Medulla oblongata (tissue), 1 donor: ENCODE data around the gene DBN1.

Source experiments
- DNase-seq: peaks from one replicate; pipeline ENCODE4 v3.0.0-alpha.2; 2015; ENCODE audit errors: extremely low spot score

DBN1 gene

DNA sequence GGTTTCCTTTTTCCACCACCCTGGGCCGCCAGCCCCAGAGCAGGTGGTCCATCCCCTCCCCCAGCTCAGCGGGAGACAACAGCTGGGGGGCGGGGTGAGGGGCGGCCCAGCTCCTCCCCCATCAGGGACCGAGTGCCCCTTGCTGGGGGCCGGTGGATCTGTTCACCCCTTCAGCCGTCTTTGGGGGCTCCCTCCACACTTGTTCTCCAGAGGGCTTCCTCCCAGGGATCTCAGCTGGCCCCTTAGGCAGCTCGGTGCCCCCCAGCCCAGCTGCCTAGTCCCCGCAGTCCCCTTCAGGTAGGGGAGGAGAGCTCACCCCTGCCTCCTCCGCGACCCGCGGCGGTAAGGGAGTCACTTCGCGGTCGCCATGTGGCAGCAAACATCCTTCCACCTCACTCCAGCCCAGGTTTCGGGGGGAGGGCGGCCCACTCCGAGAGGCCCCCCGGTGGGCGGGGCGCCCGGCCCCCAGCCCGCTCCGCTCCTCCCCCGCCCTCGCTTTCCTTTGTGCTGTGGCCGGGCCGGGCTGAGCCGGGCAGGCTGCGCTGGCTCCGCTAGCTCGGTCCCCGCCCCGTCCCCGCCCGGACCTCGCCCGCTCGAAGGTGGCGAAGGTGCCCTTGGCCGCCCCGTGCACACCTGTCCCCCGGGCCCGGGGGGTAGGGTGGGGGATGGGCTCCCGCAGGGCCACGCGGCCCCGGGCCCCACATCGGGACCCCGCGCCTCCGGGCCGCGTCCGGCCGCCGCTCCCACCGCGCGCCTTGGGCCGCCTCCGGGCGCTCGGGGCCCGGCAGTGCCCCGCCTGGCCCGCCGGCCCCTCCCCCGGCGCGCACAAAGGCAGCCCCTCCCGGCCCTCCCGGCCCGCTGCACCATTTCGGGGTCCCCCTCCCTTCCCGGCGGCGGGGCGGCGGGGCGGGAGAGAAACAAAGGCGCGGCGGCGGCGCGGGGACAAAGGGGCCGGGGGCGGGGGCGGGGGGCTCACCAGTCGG is 683 bp downstream of the DBN1 start:
- DNase-seq, result no peak

DNA sequence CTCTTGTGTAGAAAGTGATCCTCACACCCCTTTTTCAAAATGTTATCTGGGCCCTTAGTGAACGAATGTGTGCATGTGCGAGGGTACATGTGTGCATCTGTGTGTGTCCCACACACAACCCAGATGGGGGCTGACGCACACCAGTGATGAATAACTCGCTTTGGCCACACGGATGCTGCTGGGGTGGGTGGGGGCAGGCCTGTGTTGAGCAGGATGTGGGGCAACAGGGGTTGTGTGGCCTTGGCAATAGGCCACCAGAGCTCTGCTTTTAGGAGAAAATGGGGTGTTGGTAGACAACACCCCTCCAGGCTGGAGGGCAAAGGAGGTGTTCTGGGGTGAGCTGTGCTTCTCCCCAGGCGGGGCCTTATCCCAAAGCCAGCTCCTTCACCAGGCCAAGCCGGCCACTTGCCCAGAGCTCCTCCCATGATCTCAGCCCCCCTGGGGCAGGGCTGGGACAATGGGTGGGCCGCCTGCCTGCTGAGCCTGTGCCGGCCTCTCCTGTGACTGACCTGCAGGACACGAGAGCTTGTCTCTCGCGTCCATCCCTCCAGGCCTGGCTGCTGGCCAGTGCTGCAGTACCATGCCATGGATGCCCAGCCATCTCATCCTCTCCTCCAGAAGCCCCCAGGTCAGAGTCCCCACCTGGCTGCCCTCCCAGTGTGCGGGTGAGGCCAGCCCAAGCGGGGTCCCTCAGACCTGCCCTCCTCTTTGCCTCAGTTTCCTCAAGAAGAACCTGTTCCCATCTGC is 1.7 kb downstream of the DBN1 start:
- no peak for DNase-seq

DNA sequence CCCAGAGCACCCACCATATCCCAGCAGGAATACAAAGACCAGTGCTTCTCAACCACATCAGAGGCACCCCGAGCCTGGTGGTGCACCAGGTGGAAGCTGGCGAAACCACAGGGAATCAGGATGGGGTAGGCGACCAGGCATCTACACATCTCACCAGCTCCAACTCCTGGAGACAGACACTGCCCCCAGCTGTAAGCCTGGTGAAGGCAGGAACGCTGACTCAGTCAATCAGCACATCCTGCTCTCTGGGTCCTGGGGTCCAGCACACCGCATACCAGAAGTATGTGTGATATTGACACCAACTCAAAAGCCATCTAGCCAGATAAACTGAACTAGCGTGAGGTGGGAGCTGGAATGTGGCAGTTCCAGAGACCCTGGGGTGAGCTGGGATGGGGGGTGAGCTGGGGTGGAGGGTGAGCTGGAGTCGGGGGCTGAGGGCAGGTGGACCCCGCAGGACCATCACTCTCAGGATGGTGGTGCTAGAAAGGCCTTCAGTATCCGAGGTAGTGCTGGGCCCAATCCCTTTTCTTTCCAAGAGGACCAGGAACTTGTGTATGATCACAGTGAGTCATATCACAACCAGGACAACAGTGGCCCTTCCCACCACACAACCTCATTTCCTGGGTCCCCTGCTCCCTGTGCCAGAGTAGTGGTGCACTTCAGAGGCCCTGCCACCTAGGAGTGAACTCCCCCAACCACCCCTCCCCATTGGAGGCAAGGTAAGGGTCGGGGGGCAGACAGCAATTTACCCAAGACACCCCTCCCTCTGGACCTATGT is 2.5 kb downstream of the DBN1 start:
- DNase-seq, result no peak

DNA sequence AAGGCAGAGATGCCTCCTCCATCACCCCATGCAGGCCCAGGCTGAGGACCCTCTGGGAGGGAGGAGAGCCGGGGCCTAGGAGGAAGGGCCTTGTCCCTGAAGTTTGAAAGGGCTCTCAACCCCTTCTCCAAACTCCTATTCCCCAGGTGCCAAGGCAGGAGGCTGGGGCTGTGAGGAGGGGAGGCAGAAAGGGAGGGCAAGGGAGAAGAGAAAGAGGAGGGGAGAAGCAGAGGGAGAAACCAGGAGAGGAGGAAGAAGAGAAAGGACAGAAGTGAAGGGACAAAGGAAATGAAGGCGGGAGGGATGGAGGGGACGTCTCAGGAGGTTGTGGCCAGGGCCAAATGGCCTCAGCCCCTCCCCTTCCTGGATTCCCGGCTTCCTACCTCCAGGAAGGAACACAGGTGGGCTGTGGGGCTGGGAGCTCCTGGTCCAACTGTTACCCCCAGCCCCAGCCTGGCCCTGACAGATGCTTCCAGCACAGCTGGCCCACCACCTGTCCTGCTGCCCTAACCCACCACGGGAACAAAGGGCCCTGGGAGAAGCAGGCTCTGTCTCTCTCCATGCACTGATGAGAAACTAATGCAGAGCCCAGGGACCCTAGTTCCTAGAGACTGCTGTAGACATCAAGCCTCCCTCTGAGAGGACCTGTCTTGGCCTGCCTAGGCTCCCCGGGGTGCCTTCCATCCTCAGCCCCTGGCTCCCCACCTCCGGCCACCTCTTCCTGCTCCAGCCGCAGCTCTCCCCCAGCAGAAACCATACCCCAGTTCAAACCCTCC is 3.5 kb downstream of the DBN1 start:
- DNase-seq, result no peak

DNA sequence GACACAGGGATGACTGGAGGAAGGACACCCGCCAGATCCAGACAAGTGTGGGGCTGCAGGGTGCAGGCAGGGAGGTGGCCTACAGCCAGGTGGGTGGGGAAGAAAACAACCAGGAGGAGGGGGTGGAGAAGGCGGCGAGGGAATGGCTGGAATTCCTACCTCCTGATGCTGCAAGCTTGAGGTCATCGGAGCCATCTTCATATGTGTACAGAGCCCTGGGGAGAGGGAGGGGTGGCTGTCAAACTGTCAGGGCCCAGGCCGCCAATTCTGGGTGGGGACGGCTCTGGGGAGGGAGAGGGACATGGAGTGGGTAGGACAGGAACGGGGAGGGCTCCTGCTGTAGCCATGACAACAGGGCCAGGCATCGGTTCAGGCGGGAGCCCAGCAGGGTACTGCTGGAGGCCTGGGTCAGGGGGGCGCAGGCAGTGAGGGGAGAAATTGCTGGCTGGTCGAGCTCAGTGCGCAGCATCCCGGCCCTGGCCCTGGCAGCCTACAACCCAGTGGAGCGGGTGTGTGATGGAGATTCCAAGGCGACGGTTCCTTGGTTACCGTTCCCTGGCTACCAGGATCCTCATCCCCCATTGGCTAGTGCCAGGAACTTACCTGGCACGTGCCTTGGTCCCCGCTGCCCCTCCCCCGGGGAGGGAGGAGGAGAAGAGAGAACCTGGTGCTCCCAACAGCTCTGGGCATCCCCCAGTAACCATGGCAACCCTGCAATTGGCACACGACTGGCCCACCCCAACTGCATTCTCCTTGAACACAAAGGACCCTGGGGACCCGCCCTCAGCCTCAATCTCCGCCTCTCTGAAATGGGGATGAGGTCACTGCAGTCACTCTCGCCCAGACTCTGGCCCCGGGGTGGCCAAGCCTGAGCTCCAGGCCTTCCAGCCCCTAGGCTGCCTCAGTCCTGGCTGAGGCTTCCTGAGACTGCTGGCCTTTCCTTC is 4.5 kb downstream of the DBN1 start:
- no peak for DNase-seq

DNA sequence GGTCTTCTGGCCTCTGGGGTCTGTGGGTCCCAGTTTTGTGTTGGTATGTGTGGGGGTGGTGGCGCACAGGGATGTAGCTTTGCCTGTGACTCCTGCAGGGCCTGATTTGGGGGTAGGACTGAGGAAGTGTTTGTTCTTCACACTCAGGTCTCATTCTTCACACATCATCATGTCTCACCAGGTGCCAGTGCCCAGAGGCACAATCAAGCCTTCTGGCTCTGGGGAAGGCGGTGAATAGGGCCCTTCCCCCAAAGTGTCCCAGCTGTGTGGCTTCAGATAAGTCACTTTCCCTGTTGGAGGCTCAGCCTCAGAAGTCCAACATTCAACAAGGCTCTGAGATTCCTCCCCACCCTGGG is 5.1 kb downstream of the DBN1 start:
- no peak for DNase-seq

DNA sequence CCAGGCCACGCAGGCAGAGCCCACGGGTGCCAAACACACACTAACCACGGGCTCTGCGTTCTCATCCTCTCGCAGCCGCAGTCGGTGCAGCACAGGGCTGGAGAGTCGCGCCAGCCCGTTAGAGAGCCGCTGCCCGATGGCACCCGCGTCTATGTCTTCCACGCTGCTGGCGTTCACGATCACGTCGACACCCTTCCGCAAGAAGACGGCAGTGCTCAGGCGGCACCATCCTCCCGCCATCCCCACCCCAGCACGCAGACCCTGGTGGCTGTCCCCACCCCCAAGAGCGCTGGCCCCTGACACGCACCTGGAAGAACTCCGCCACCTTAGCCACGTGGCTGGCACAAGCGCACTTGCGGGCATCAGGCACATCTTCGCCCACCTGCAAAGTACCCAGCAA is 6.0 kb downstream of the DBN1 start:
- no peak for DNase-seq

DNA sequence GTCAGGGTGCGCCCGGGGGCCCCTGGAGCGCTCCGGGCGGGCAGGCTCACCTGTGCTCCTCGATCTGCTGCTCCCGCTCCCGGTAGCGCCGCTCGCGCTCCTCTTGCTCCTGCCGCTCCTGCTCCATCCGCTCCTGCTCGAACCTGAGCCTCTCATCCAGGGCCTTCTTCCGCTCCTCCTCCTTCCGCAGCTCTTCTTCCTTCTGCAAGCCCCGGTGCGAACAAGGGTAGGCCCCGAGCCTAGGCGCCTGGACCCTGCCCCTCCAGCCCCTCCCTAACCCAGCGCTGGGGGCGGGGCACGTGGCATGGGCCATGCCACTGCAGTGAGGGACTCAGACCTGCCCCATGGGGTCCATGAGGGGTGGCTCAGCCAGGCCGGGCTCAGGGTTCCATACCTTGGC is 6.6 kb downstream of the DBN1 start:
- no peak for DNase-seq

DNA sequence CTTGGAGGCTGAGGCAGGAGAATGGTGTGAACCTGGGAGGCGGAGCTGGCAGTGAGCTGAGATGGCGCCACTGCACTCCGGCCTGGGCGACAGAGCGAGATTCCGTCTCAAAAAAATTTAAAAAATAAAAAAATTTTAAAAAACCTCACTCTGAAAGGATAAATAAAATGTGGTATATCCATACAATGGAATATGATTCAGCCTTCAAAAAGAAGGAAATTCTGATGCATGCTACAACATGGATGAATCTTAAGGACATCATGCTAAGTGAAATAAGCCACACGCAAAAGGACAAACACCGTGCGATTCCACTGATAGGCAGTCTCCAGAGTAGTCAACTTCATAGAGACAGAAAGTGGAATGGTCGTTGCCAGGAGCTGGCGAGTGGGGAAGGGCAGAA is 8.4 kb downstream of the DBN1 start:
- no peak for DNase-seq

DNA sequence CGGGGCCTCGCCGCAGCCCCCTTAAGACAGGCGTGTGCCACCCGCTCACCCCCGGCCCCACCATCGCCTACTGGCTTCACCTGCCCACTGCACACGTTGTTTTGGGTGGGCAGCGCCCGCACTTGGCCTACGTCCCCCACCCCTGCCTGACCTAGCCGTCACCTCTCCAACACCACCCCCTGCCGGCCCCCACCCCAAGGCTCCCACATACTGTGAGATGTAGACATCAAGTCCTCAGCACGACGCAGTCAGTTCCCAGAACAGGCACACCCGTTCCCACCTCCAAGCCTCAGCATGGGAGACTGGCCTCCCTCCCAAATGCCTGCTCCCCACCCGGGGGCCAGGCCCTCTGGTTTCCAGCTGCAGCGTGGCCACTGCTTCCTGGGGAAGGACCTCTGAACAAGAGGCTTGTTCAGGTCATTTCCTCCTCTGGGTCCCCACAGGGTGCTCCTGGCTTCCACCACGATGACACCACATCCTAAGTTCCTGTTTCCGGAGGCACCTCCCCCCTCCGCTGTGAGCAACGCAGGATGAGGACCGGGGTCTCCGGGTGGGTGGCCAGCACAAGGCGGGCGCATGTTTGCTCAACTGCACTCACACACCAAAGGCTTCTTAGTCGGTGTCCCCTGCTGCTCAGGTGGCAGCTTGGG is 11.3 kb downstream of the DBN1 start:
- no peak for DNase-seq

DNA sequence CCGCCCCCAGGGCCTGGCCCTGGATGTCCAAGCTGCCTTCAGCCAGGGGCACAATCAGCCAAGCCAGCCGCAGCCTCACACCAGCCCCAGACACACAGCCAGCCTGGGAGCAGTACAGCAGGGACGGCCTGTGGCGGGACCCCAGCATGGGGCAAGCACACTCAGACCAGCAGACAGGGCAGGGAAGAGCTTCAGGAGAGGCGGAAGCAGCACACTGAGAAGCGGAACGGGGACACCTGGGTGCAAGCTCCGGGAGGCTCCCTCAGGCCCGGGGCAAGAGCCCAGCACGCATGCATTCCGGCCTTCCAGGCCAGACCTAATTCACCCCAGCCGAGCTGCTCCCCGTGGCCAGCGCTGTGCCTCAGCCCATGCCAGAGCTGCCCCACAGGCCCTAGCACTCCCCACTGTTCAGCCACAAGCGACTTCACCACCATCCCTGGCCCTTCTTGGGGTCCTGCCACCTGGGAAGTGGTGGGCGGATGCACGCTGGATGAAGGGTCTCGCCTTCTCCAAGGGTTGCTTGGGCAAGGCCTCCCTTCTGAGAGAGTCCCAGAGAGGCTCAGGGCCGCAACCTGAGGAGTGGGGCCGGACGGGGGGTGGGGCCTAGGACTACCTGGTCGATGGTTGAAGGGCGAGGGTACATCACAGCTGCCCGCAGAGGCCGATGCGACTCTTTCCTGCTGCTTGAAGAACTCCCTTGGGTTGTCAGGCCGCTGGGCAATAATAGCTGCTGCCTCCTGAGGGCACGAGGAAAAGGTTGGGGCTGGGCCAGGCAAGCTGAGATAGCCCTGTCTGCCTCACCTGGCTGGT is 13.4 kb downstream of the DBN1 start:
- DNase-seq, result no peak

DNA sequence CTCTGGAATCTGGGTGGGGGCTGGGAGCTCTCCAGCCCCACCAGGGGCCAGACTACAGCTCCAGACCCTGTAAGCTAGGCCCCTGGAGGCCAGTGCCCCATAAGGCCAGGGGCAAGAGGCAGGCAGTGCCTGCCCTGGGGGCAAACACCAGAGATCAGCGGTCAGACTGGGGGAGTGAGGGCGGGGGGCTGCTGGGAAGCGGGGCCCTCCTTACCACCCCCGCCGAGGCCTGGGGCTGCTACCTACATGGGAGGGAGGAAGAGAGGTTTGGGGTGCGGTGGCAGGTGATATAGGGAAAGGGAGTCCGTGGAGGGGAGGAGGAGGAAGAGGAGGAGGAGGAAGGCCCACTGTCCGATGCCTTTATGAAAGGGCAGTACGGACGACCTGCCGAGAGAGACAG is 14.1 kb downstream of the DBN1 start:
- no peak for DNase-seq

DNA sequence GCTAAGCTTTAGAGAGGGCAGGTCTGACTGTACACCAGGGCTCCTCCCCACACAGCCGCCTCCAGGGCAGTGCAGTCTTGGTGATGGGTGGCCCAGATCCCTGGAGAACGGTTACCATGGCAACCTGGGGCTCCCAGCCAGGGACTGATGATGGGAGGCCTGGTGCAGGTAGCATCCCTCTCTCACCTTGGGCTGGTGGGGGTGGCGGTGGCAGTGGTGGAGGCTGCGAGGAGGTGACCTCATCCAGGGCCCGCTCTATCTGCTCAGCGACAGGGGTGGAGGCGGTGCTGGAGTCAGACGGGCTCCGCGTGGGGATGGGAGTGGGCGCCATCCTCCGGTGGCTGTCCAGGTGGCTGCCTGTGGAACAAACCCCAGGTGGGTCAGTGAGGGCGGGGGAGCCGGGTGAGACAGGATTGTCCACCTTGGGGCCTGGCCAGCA is 14.5 kb downstream of the DBN1 start:
- no peak for DNase-seq

DNA sequence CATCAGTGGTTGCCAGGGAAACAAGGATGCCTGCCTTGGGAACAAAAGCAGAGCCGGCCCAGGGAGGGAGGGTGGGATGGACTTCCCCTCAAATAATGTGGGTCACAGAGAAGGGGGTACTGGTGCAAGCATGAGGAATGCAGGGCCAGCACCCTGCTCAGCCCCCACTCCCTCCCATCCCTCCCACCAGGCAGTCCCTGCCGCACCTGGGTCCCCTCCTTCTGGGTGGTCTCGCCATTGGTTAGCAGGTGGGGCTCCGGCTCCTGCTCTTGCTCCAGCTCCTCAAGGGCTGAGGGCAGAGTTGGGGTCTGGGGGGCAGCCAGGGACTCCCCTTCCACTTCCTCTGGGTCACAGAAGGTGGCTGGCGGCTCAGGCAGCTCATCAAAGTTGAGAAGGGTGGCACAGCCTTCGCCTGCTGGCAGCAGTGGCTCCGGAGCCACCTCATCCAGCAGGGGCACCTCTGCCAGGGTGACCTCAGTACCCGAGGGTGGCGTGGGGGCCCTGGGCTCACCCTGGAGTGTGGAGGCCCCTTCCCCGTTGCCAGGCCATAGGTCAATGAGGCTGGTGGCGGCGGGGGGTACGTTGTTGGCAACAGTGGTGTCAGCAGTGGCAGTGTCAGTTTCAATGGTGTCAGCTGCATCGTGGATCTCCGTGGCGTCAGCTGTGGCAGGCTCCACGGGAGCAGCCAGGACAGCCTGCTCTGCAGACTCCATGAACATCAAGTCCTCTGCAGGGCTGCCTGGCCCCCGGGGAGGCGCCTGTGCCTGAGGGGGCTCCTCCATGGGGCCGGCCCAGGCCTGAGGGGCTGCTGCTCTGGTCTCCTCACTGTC is 15.4 kb downstream of the DBN1 start:
- DNase-seq, result no peak

DNA sequence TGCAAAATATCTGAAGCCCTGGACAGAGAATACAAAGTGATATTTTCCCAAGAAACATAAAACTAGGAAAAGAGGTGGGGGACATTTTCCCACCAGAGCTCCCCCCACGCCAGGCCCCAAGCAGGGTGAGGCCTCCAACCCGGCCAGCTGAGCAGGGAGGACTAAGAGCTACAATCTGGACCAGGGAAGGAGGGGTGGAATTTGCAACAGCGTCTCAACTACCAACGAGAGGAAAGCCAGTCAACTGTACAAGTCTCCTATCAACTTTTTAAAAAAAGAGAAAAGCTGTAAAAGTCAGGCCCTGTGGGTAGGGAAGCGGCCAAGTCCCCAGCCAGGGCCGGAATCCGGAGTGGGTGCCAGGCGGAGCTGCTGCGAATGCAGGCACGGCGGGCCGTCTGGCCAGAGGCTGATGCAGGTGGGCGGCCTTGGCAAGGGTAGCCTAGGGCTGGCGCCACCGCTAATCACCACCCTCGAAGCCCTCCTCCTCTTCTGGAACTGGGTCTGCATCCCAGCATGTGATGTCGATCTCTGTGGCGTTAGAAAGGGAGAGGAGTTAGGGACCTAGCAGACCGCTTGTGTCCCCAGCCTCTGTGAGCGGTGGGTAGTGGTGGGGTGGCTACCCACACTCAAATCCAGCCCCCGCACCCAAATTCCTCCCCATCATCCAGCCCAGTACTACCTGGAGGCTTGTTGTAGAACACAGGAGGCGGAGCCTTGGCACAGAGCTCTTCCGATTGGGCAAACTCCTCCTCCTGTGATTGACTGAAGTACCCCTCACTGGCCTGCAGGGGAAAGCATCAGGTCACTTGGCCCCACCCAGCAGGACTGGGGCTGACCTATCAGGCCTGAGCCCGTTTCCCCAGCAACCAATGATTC is 16.2 kb downstream of the DBN1 start:
- peak; percentile 91 for DNase-seq

DNA sequence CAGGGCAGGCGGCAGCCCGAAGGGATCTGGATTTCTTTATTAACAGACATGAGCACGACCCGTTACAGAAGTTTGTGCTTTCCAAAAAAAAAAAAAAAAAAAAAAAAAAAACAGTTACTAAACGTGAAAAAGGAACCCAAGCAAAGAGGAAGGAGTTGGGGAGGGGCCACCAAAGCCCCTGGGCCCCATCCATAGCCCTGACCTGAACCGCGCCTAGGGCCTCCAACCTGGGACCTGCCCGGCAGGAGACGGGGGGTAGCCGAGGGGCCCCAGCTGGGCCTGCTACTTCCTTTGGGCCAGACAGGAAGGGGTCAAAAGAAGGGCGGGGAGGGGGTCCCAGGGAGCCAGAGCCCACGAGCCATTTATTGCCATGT is 16.9 kb downstream of the DBN1 start:
- no peak for DNase-seq
